ENCODE measurements around the gene ALCAM.
A peak's percentile ranks its signal among the peaks of the same experiment; 100 is the strongest.

ALCAM gene

GRCh38 chr3:105351821-105352220 lies 14.9 kb upstream of the ALCAM start:
- no peaks in the 10 kb centered on the region for H3K27me3 ChIP-seq (replicated peaks; ENCODE audit: control insufficient read depth, insufficient read depth, low read length)
- TF ChIP-seq CTCF (IDR thresholded peaks at IDR 0.05; ENCODE audit: insufficient read depth, low read length, poor library complexity, severe bottlenecking): no peak
- no peak overlapping the region for H3K4me3 ChIP-seq (replicated peaks; ENCODE audit: low read depth, low read length)
- DNase-seq (ENCODE audit: extremely low read depth, insufficient read length): no peak
- no peaks in the 10 kb centered on the region for H3K36me3 ChIP-seq (ENCODE audit: control insufficient read depth, insufficient read depth, low read length)

- TF ChIP-seq CTCF (IDR thresholded peaks at IDR 0.05; ENCODE audit: insufficient read depth, low read length, poor library complexity, severe bottlenecking): no peak
- no peak overlapping the region for H3K4me3 ChIP-seq (replicated peaks; ENCODE audit: low read depth, low read length)
- H3K27me3 ChIP-seq (replicated peaks; ENCODE audit: control insufficient read depth, insufficient read depth, low read length): no peaks in the 10 kb centered on the region
- DNase-seq (ENCODE audit: extremely low read depth, insufficient read length): no peak
- H3K36me3 ChIP-seq (ENCODE audit: control insufficient read depth, insufficient read depth, low read length): no peaks in the 10 kb centered on the region
These were observed 13.7 kb upstream of the ALCAM start for GRCh38 chr3:105352976-105353375.

- no peaks in the 10 kb centered on the region for H3K27me3 ChIP-seq (replicated peaks; ENCODE audit: control insufficient read depth, insufficient read depth, low read length)
- H3K36me3 ChIP-seq (ENCODE audit: control insufficient read depth, insufficient read depth, low read length): no peaks in the 10 kb centered on the region
- H3K4me3 ChIP-seq (replicated peaks; ENCODE audit: low read depth, low read length): peak overlapping the region; percentile 52
- TF ChIP-seq CTCF (IDR thresholded peaks at IDR 0.05; ENCODE audit: insufficient read depth, low read length, poor library complexity, severe bottlenecking): no peak
- no peak for DNase-seq (ENCODE audit: extremely low read depth, insufficient read length)
These were observed 13.1 kb upstream of the ALCAM start for GRCh38 chr3:105353485-105354161.

- no peak overlapping the region for H3K4me3 ChIP-seq (replicated peaks; ENCODE audit: low read depth, low read length)
- TF ChIP-seq CTCF (IDR thresholded peaks at IDR 0.05; ENCODE audit: insufficient read depth, low read length, poor library complexity, severe bottlenecking): no peak
- no peak for DNase-seq (ENCODE audit: extremely low read depth, insufficient read length)
These were observed 12.3 kb upstream of the ALCAM start for GRCh38 chr3:105354429-105354828.

GRCh38 chr3:105355408-105356061 lies 11.2 kb upstream of the ALCAM start:
- DNase-seq (ENCODE audit: extremely low read depth, insufficient read length): no peak
- Histone ChIP-seq H3K27me3 (replicated peaks; ENCODE audit: control insufficient read depth, insufficient read depth, low read length) (no peaks in the 10 kb centered on the region), H3K4me3 (replicated peaks; ENCODE audit: low read depth, low read length) (no peak overlapping the region), H3K36me3 (ENCODE audit: control insufficient read depth, insufficient read depth, low read length) (no peaks in the 10 kb centered on the region)
- TF ChIP-seq CTCF (IDR thresholded peaks at IDR 0.05; ENCODE audit: insufficient read depth, low read length, poor library complexity, severe bottlenecking): no peak

More at GRCh38 chr3:105354429-105354828, 12.3 kb upstream of the ALCAM start:
- H3K36me3 ChIP-seq (ENCODE audit: control insufficient read depth, insufficient read depth, low read length): no peaks in the 10 kb centered on the region
- H3K27me3 ChIP-seq (replicated peaks; ENCODE audit: control insufficient read depth, insufficient read depth, low read length): no peaks in the 10 kb centered on the region

Measured in GM06990 (cell line).